ENCODE results near the gene FAM174B. TPM values are rescaled to one million over a fixed set of nuclear protein-coding genes. Genes with fewer than 3 reads are reported as not detected.

The FAM174B gene
- total RNA-seq, 1 donor: 5.1 TPM

- no peaks in the 10 kb centered on the region for H3K36me3 ChIP-seq (ENCODE audit: insufficient read depth, low read length)
- H3K4me3 ChIP-seq (ENCODE audit: insufficient read depth, low read length): no peak overlapping the region
- H3K27me3 ChIP-seq (ENCODE audit: insufficient read depth, low read length): no peaks in the 10 kb centered on the region
- peaks cover 3% of the 10 kb centered on the region for H3K4me1 ChIP-seq (ENCODE audit: insufficient read depth, low read length)
- no peaks in the 10 kb centered on the region for H3K79me2 ChIP-seq (ENCODE audit: insufficient read depth, low read length)
- no peak overlapping the region for H3K4me2 ChIP-seq (ENCODE audit: insufficient read depth, low read length)
- no peak overlapping the region for H2AFZ ChIP-seq (ENCODE audit: low read length)
- DNase-seq (ENCODE audit: insufficient read length, low spot score, missing footprints): no peak
- TF ChIP-seq CTCF (IDR thresholded peaks at IDR 0.05; ENCODE audit: extremely low read depth, low read depth, low read length): no peak
- no peaks in the 10 kb centered on the region for H3K9me3 ChIP-seq (ENCODE audit: low read depth, low read length)
- no peaks in the 10 kb centered on the region for H4K20me1 ChIP-seq (ENCODE audit: insufficient read depth, low read length)
- H3K27ac ChIP-seq (ENCODE audit: low read depth, low read length): no peak overlapping the region
Observed at GRCh38 chr15:92687746-92688145, 32.2 kb upstream of the FAM174B start.

- H3K4me1 ChIP-seq (ENCODE audit: insufficient read depth, low read length): peaks cover 3% of the 10 kb centered on the region
- no peak overlapping the region for H3K4me3 ChIP-seq (ENCODE audit: insufficient read depth, low read length)
- H3K27me3 ChIP-seq (ENCODE audit: insufficient read depth, low read length): no peaks in the 10 kb centered on the region
- H3K79me2 ChIP-seq (ENCODE audit: insufficient read depth, low read length): no peaks in the 10 kb centered on the region
- DNase-seq (ENCODE audit: insufficient read length, low spot score, missing footprints): peak; percentile 88
- H3K36me3 ChIP-seq (ENCODE audit: insufficient read depth, low read length): no peaks in the 10 kb centered on the region
- no peak overlapping the region for H3K27ac ChIP-seq (ENCODE audit: low read depth, low read length)
- H2AFZ ChIP-seq (ENCODE audit: low read length): no peak overlapping the region
- H3K9me3 ChIP-seq (ENCODE audit: low read depth, low read length): no peaks in the 10 kb centered on the region
- TF ChIP-seq CTCF (IDR thresholded peaks at IDR 0.05; ENCODE audit: extremely low read depth, low read depth, low read length): no peak
- H3K4me2 ChIP-seq (ENCODE audit: insufficient read depth, low read length): no peak overlapping the region
- H4K20me1 ChIP-seq (ENCODE audit: insufficient read depth, low read length): no peaks in the 10 kb centered on the region
Observed at GRCh38 chr15:92687195-92687602, 31.6 kb upstream of the FAM174B start.

DNA sequence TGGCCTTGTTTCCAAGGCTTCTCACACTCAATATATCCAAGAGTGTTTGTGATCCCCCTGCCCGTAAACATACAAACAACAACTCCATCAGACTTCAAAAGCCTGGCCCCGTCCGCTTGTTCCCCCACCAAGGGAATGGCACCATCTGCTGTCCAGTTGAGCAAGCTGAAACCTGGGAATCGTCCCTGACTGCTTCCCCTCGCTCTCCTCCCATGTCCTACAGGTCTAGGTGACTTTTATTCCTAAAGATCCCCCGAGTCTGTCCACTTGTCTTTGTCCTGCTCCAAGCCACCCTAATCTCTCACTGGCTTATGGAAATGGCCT, 27.9 kb upstream of the FAM174B start:
- no peaks in the 10 kb centered on the region for H3K27me3 ChIP-seq (ENCODE audit: insufficient read depth, low read length)

More for the DNA sequence above, 27.9 kb upstream of the FAM174B start:
- Histone ChIP-seq H4K20me1 (ENCODE audit: insufficient read depth, low read length) (no peaks in the 10 kb centered on the region), H3K79me2 (ENCODE audit: insufficient read depth, low read length) (no peaks in the 10 kb centered on the region), H3K4me3 (ENCODE audit: insufficient read depth, low read length) (no peak overlapping the region), H3K9me3 (ENCODE audit: low read depth, low read length) (no peaks in the 10 kb centered on the region), H3K4me1 (ENCODE audit: insufficient read depth, low read length) (peaks cover 7% of the 10 kb centered on the region), H3K36me3 (ENCODE audit: insufficient read depth, low read length) (no peaks in the 10 kb centered on the region), H2AFZ (ENCODE audit: low read length) (no peak overlapping the region), H3K4me2 (ENCODE audit: insufficient read depth, low read length) (no peak overlapping the region), H3K27ac (ENCODE audit: low read depth, low read length) (no peak overlapping the region)
- TF ChIP-seq CTCF (IDR thresholded peaks at IDR 0.05; ENCODE audit: extremely low read depth, low read depth, low read length): peak; percentile 32
- no peak for DNase-seq (ENCODE audit: insufficient read length, low spot score, missing footprints)

Data from osteoblast (primary cell).